ENCODE measurements around the gene ARMH3. TPM values are rescaled to one million over a fixed set of nuclear protein-coding genes. Genes with fewer than 3 reads are reported as not detected.

Gene ARMH3
- total and polyA plus RNA-seq, 10 of the 15 experiments (the other 5 are each of a cell fraction or from before 2014, with no cell fraction given): 13.0 to 33.0 (median 16.4) TPM

GRCh38 chr10:101843032-101844021, 212.6 kb downstream of the ARMH3 start, which contains the start of gene KCNIP2 (continued):
- TF ChIP-seq, protein P1, sequence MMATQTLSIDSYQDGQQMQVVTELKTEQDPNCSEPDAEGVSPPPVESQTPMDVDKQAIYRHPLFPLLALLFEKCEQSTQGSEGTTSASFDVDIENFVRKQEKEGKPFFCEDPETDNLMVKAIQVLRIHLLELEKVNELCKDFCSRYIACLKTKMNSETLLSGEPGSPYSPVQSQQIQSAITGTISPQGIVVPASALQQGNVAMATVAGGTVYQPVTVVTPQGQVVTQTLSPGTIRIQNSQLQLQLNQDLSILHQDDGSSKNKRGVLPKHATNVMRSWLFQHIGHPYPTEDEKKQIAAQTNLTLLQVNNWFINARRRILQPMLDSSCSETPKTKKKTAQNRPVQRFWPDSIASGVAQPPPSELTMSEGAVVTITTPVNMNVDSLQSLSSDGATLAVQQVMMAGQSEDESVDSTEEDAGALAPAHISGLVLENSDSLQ (IDR thresholded peaks at IDR 0.05): no peak
- no peak; the same call in 1 of the 2 replicates for TF ChIP-seq LARP7 (IDR thresholded peaks at IDR 0.05)
- peak in 1 of 2 experiments; percentile 24; a peak in 1 of 3 replicates for TF ChIP-seq EGR1 (IDR thresholded peaks at IDR 0.05; ENCODE audit: borderline replicate concordance in 1 of 2, low read depth in 2 of 2, low read length in 2 of 2)
- TF ChIP-seq, protein P2, sequence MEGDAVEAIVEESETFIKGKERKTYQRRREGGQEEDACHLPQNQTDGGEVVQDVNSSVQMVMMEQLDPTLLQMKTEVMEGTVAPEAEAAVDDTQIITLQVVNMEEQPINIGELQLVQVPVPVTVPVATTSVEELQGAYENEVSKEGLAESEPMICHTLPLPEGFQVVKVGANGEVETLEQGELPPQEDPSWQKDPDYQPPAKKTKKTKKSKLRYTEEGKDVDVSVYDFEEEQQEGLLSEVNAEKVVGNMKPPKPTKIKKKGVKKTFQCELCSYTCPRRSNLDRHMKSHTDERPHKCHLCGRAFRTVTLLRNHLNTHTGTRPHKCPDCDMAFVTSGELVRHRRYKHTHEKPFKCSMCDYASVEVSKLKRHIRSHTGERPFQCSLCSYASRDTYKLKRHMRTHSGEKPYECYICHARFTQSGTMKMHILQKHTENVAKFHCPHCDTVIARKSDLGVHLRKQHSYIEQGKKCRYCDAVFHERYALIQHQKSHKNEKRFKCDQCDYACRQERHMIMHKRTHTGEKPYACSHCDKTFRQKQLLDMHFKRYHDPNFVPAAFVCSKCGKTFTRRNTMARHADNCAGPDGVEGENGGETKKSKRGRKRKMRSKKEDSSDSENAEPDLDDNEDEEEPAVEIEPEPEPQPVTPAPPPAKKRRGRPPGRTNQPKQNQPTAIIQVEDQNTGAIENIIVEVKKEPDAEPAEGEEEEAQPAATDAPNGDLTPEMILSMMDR (IDR thresholded peaks at IDR 0.05 in 2 of 3, conservative IDR thresholded peaks at IDR 0.05 in 1 of 3; ENCODE audit: control insufficient read depth in 2 of 3, extremely low read depth in 1 of 3, insufficient read depth in 1 of 3, low read depth in 3 of 3, low read length in 3 of 3): peak; percentile 60 to 73 (median 67)
- no peak for TF ChIP-seq STAT1 (conservative IDR thresholded peaks at IDR 0.05)
- no peak for TF ChIP-seq ZZZ3 (IDR thresholded peaks at IDR 0.05; ENCODE audit: control insufficient read depth, insufficient read length, low read depth)
- peak; percentile 44; the same call in 1 of the 2 replicates for TF ChIP-seq YY1 (IDR thresholded peaks at IDR 0.05; ENCODE audit: low read depth, low read length)
- no peak for TF ChIP-seq NFYB (IDR thresholded peaks at IDR 0.05; ENCODE audit: insufficient read depth, low read depth, low read length)
- TF ChIP-seq, protein P3, sequence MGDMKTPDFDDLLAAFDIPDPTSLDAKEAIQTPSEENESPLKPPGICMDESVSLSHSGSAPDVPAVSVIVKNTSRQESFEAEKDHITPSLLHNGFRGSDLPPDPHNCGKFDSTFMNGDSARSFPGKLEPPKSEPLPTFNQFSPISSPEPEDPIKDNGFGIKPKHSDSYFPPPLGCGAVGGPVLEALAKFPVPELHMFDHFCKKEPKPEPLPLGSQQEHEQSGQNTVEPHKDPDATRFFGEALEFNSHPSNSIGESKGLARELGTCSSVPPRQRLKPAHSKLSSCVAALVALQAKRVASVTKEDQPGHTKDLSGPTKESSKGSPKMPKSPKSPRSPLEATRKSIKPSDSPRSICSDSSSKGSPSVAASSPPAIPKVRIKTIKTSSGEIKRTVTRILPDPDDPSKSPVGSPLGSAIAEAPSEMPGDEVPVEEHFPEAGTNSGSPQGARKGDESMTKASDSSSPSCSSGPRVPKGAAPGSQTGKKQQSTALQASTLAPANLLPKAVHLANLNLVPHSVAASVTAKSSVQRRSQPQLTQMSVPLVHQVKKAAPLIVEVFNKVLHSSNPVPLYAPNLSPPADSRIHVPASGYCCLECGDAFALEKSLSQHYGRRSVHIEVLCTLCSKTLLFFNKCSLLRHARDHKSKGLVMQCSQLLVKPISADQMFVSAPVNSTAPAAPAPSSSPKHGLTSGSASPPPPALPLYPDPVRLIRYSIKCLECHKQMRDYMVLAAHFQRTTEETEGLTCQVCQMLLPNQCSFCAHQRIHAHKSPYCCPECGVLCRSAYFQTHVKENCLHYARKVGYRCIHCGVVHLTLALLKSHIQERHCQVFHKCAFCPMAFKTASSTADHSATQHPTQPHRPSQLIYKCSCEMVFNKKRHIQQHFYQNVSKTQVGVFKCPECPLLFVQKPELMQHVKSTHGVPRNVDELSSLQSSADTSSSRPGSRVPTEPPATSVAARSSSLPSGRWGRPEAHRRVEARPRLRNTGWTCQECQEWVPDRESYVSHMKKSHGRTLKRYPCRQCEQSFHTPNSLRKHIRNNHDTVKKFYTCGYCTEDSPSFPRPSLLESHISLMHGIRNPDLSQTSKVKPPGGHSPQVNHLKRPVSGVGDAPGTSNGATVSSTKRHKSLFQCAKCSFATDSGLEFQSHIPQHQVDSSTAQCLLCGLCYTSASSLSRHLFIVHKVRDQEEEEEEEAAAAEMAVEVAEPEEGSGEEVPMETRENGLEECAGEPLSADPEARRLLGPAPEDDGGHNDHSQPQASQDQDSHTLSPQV (IDR thresholded peaks at IDR 0.05): 0 out of 2 replicates have a peak, but pooled peaks have one; percentile 39
- 0 out of 2 replicates have a peak, but pooled peaks have one; percentile 48 for TF ChIP-seq NKRF (conservative IDR thresholded peaks at IDR 0.05)
- TF ChIP-seq ASH2L (IDR thresholded peaks at IDR 0.05; ENCODE audit: borderline replicate concordance, low read depth): no peak
- TF ChIP-seq, protein P4, sequence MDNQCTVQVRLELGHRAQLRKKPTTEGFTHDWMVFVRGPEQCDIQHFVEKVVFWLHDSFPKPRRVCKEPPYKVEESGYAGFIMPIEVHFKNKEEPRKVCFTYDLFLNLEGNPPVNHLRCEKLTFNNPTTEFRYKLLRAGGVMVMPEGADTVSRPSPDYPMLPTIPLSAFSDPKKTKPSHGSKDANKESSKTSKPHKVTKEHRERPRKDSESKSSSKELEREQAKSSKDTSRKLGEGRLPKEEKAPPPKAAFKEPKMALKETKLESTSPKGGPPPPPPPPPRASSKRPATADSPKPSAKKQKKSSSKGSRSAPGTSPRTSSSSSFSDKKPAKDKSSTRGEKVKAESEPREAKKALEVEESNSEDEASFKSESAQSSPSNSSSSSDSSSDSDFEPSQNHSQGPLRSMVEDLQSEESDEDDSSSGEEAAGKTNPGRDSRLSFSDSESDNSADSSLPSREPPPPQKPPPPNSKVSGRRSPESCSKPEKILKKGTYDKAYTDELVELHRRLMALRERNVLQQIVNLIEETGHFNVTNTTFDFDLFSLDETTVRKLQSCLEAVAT (IDR thresholded peaks at IDR 0.05): peak; percentile 34; the same call in 1 of the 2 replicates
